IMR-90 (cell line): ENCODE measurements around the gene PARVB. TPM values are rescaled to one million over a fixed set of nuclear protein-coding genes. Genes with fewer than 3 reads are reported as not detected.

ENCODE experiments used
- ATAC-seq: fragments of 200-7000 bp; cut with Tn5 transposase; 2 replicates; pipeline ENCODE4 v1.9.1; 2020; ENCODE audit warnings: low read depth, mild to moderate bottlenecking, moderate library complexity
- BruUV-seq: library from RNA; stranded (reverse); fragments of 400-500 nt; replicated peaks from 2 replicates; lab custom pipeline; 2021; lab: Mats Ljungman, UMichigan
- CTCF ChIA-PET: fragments of 300-600 bp; formaldehyde crosslinking; extraction: SDS; loops from one replicate; lab custom pipeline; 2021; ENCODE audit warnings: antibody characterized with exemption; lab: Yijun Ruan, JAX
- POLR2A ChIA-PET: fragments of 300-600 bp; sonication (Branson Sonifier 250); formaldehyde crosslinking; loops from one replicate; lab custom pipeline; 2022; ENCODE audit warnings: antibody characterized with exemption; ENCODE audit not compliant: unreplicated experiment; lab: Charles Lee
- DNase-seq: peaks from one replicate; pipeline ENCODE4 v3.0.0; 2013
- H2AFZ ChIP-seq: replicated peaks from 2 replicates; pipeline ENCODE3; 2013; ENCODE audit warnings: low read length, mild to moderate bottlenecking; ENCODE audit not compliant: poor library complexity
- H2AK5ac ChIP-seq: 2 replicates; pipeline ENCODE4 v1.6.1; 2013; ENCODE audit warnings: low read depth, low read length, inconsistent platforms
- H2AK9ac ChIP-seq: replicated peaks from 2 replicates; pipeline ENCODE3; 2013; ENCODE audit warnings: mild to moderate bottlenecking, low read depth, low read length, moderate library complexity; ENCODE audit not compliant: poor library complexity
- H2BK120ac ChIP-seq: 2 replicates; pipeline ENCODE4 v1.6.1; 2013; ENCODE audit warnings: low read depth, low read length, inconsistent platforms
- H2BK15ac ChIP-seq: 3 replicates; pipeline ENCODE4 v1.6.1; 2013; ENCODE audit warnings: low read depth, low read length, inconsistent platforms
- H2BK20ac ChIP-seq: 2 replicates; pipeline ENCODE4 v1.6.1; 2013; ENCODE audit warnings: low read depth, mild to moderate bottlenecking, inconsistent platforms, low read length, moderate library complexity
- H2BK5ac ChIP-seq: 2 replicates; pipeline ENCODE4 v1.6.1; 2013; ENCODE audit warnings: mild to moderate bottlenecking, low read depth, low read length, inconsistent platforms; ENCODE audit not compliant: poor library complexity, severe bottlenecking
- H3K14ac ChIP-seq: replicated peaks from 2 replicates; pipeline ENCODE4 v1.6.1; 2013; ENCODE audit warnings: low read depth, low read length, inconsistent platforms
- H3K18ac ChIP-seq: 2 replicates; pipeline ENCODE4 v1.6.1; 2013; ENCODE audit warnings: low read depth, low read length, control low read depth
- H3K23ac ChIP-seq: 2 replicates; pipeline ENCODE4 v1.6.1; 2013; ENCODE audit warnings: low read depth, low read length, inconsistent platforms
- H3K27ac ChIP-seq: 2 replicates; pipeline ENCODE4 v1.5.1; 2013; ENCODE audit warnings: mild to moderate bottlenecking, control low read depth, low read length; ENCODE audit not compliant: insufficient read depth
- H3K27me3 ChIP-seq: 2 replicates; pipeline ENCODE4 v1.6.1; 2013; ENCODE audit warnings: low read length; ENCODE audit not compliant: control insufficient read depth, insufficient read depth
- H3K36me3 ChIP-seq: 2 replicates; pipeline ENCODE4 v1.6.1; 2013; ENCODE audit warnings: low read length, mixed read lengths; ENCODE audit not compliant: control insufficient read depth, insufficient read depth
- H3K4ac ChIP-seq: 2 replicates; pipeline ENCODE4 v1.6.1; 2013; ENCODE audit warnings: low read depth, low read length, inconsistent platforms
- H3K4me1 ChIP-seq: 2 replicates; pipeline ENCODE4 v1.6.1; 2013; ENCODE audit warnings: low read length, mixed read lengths; ENCODE audit not compliant: control insufficient read depth, insufficient read depth
- H3K4me2 ChIP-seq: 2 replicates; pipeline ENCODE4 v1.6.1; 2013; ENCODE audit warnings: low read depth, mild to moderate bottlenecking, control low read depth, low read length, moderate library complexity
- H3K4me3 ChIP-seq: 2 replicates; pipeline ENCODE4 v1.5.1; 2013; ENCODE audit warnings: low read depth, mild to moderate bottlenecking, control low read depth, low read length, moderate library complexity; ENCODE audit not compliant: insufficient read depth
- H3K56ac ChIP-seq: 2 replicates; pipeline ENCODE4 v1.6.1; 2013; ENCODE audit warnings: low read length, inconsistent platforms; ENCODE audit not compliant: insufficient read depth; ENCODE audit errors: extremely low read depth
- H3K79me1 ChIP-seq, 2 experiments: 2 replicates each; pipeline ENCODE4 v1.6.1; 2013; ENCODE audit warnings: low read length in 2 of 2, inconsistent platforms in 1 of 2, low read depth in 1 of 2
- H3K9ac ChIP-seq: 2 replicates; pipeline ENCODE4 v1.6.1; 2013; ENCODE audit warnings: low read depth, low read length, control low read depth
- H3K9me1 ChIP-seq: 2 replicates; pipeline ENCODE4 v1.6.1; 2013; ENCODE audit warnings: low read length, inconsistent platforms; ENCODE audit not compliant: insufficient read depth
- H3K9me3 ChIP-seq: 2 replicates; pipeline ENCODE4 v1.6.1; 2013; ENCODE audit warnings: low read length; ENCODE audit not compliant: control insufficient read depth, insufficient read depth
- H4K20me1 ChIP-seq: 2 replicates; pipeline ENCODE4 v1.6.1; 2013; ENCODE audit warnings: low read length, inconsistent platforms; ENCODE audit not compliant: insufficient read depth
- H4K5ac ChIP-seq: 2 replicates; pipeline ENCODE4 v1.6.1; 2013; ENCODE audit warnings: mild to moderate bottlenecking, low read depth, low read length, control low read depth
- H4K8ac ChIP-seq, 2 experiments: 2 replicates each; pipeline ENCODE4 v1.6.1; 2013; ENCODE audit warnings: low read depth in 2 of 2, low read length in 2 of 2, control low read depth in 1 of 2, inconsistent platforms in 1 of 2
- H4K91ac ChIP-seq: 2 replicates; pipeline ENCODE4 v1.6.1; 2013; ENCODE audit warnings: low read depth, low read length, inconsistent platforms; ENCODE audit not compliant: insufficient read depth
- BHLHE40 ChIP-seq: fragments of 150-350 bp; IDR thresholded peaks from 2 replicates; pipeline ENCODE4 v1.6.1; 2016; ENCODE audit warnings: mild to moderate bottlenecking, low read depth, low read length
- CEBPB ChIP-seq: IDR thresholded peaks from 2 replicates; pipeline ENCODE4 v1.6.1; 2012; ENCODE audit warnings: low read depth, low read length, improper control_type of control experiment
- CHD1 ChIP-seq: IDR thresholded peaks from 2 replicates; pipeline ENCODE4 v1.6.1; 2012; ENCODE audit warnings: low read depth, low read length, improper control_type of control experiment
- ELK1 ChIP-seq: fragments of 150-350 bp; IDR thresholded peaks from 2 replicates; pipeline ENCODE4 v1.6.1; 2016; ENCODE audit warnings: low read depth, mild to moderate bottlenecking, low read length, moderate library complexity, borderline replicate concordance
- FOS ChIP-seq: fragments of 150-350 bp; IDR thresholded peaks from 2 replicates; pipeline ENCODE4 v1.6.1; 2016; ENCODE audit warnings: low read depth, low read length
- NFE2L2 ChIP-seq: fragments of 150-350 bp; IDR thresholded peaks from 2 replicates; pipeline ENCODE4 v1.6.1; 2016; ENCODE audit warnings: low read depth, mild to moderate bottlenecking, low read length
- RCOR1 ChIP-seq: IDR thresholded peaks from 2 replicates; pipeline ENCODE4 v1.6.1; 2012; ENCODE audit warnings: mild to moderate bottlenecking, low read length, improper control_type of control experiment; ENCODE audit not compliant: insufficient replicate concordance
- SMC3 ChIP-seq: fragments of 150-350 bp; IDR thresholded peaks from 2 replicates; pipeline ENCODE4 v1.6.1; 2016; ENCODE audit warnings: low read depth, mild to moderate bottlenecking, antibody characterized with exemption, low read length, moderate library complexity
- USF2 ChIP-seq: fragments of 150-350 bp; IDR thresholded peaks from 2 replicates; pipeline ENCODE4 v1.6.1; 2017; ENCODE audit warnings: mild to moderate bottlenecking, antibody characterized with exemption, low read length, low read depth
- WGBS, 2 experiments: methylation state at CpG; one replicate each; pipeline versions ENCODE4 v1.1.5 to v1.1.7; 2013; ENCODE audit warnings: missing lambda C conversion rate in 2 of 2; ENCODE audit not compliant: insufficient read length in 1 of 2; ENCODE audit errors: extremely low coverage in 2 of 2; 5-methylcytosine and 5-hydroxymethylcytosine counted together
- dilution Hi-C: fragments of 300-500 bp; cut with HindIII; formaldehyde crosslinking; loops from one replicate; pipeline ENCODE4 v1.14.3; 2018; ENCODE audit warnings: low sequenced_read_pairs; ENCODE audit not compliant: unreplicated experiment
- in situ Hi-C: fragments of 300-500 bp; cut with MboI; formaldehyde crosslinking; loops from 3 replicates; pipeline ENCODE4 v1.14.3; 2019; ENCODE audit warnings: low sequenced_read_pairs, inconsistent platforms, mixed read lengths
- intact Hi-C: fragments of 100-400 bp; cut with micrococcal nuclease; formaldehyde crosslinking; loops from 2 replicates; pipeline ENCODE4 v1.10.0; 2022
- polyA plus RNA-seq, 3 experiments: library from polyadenylated mRNA; depleted of rRNA; stranded (reverse); fragments of >200 nt; gene quantifications; 2 replicates each; pipeline ENCODE4 v1.2.3, GENCODE V29; 2012; ENCODE audit warnings: low replicate concordance in 1 of 3
- total RNA-seq: library from RNA; depleted of rRNA; stranded (reverse); fragments of >200 nt; gene quantifications from 2 replicates; pipeline ENCODE4 v1.2.3, GENCODE V29; 2012

PARVB gene
- total and polyA plus RNA-seq, 2 of the 4 experiments (the other 2 are of a cell fraction) = 44.3 to 53.9 TPM

GRCh38 chr22:43980996-43981395 is 43.1 kb upstream of the PARVB start:
- Histone ChIP-seq H3K9ac (no peak overlapping the region), H3K27ac (no peak overlapping the region), H3K18ac (no peak overlapping the region), H3K4me1 (no peaks in the 10 kb centered on the region), H3K56ac (no peak overlapping the region), H3K36me3 (peaks cover 56% of the 10 kb centered on the region), H3K23ac (no peak overlapping the region), H3K27me3 (no peaks in the 10 kb centered on the region), H3K4ac (no peak overlapping the region), H3K79me1 (no peaks in the 10 kb centered on the region), H2BK5ac (no peak overlapping the region), H2AK9ac (no peak overlapping the region), H2BK120ac (no peak overlapping the region), H4K20me1 (no peaks in the 10 kb centered on the region; the same call in 1 of the 2 replicates), H2BK20ac (no peak overlapping the region), H3K14ac (no peak overlapping the region), H4K5ac (no peak overlapping the region), H4K8ac (no peak overlapping the region), H2BK15ac (no peak overlapping the region), H3K4me2 (no peak overlapping the region), H2AK5ac (no peak overlapping the region), H3K9me1 (no peaks in the 10 kb centered on the region), H2AFZ (no peak overlapping the region), H3K4me3 (no peak overlapping the region), H4K91ac (no peak overlapping the region), H3K9me3 (no peaks in the 10 kb centered on the region)
- in situ Hi-C loops = no loop called here
- ATAC-seq (no peak), DNase-seq (no peak)
- POLR2A ChIA-PET = no interaction called here
- no peak for TF ChIP-seq FOS
- no peak for TF ChIP-seq BHLHE40
- TF ChIP-seq USF2 = no peak
- TF ChIP-seq CEBPB = no peak
- TF ChIP-seq ELK1 = no peak
- no peak for TF ChIP-seq CHD1
- TF ChIP-seq SMC3 = no peak
- TF ChIP-seq NFE2L2 = no peak
- TF ChIP-seq RCOR1 = no peak
- intact Hi-C loops = no loop called here
- CTCF ChIA-PET = interaction anchor here (1.9 kb wide), 1 partner anchor 12 kb away, joined by 6 read pairs; no protein-coding TSS in a partner anchor
- WGBS, 2 experiments = 98% methylated on average over 12 of the region's 17 CpGs; no CpG with 5 or more reads in 1 of the 2 experiments
- no TSS peak for BruUV-seq
- dilution Hi-C loops = no loop called here
